HG03521 (cell line): ENCODE measurements around the gene KCNQ1.

ENCODE experiments used
- ATAC-seq: cut with Tn5 transposase; IDR thresholded peaks from one replicate; pipeline ENCODE4 v1.9.1; 2021; ENCODE audit warnings: mild to moderate bottlenecking, moderate library complexity; ENCODE audit not compliant: unreplicated experiment

The KCNQ1 gene

GRCh38 chr11:2542406-2542805 is 97.6 kb downstream of the KCNQ1 start:
- ATAC-seq: no peak

- ATAC-seq: no peak
Measured at GRCh38 chr11:2547806-2548205, 103.0 kb downstream of the KCNQ1 start.

- no peak for ATAC-seq
Measured at GRCh38 chr11:2548596-2548995, 103.8 kb downstream of the KCNQ1 start.

GRCh38 chr11:2549080-2549479 is 104.3 kb downstream of the KCNQ1 start:
- no peak for ATAC-seq

- no peak for ATAC-seq
Measured at GRCh38 chr11:2549491-2549875, 104.7 kb downstream of the KCNQ1 start.

- ATAC-seq: no peak
Measured at GRCh38 chr11:2549876-2550605, 105.2 kb downstream of the KCNQ1 start.

GRCh38 chr11:2550606-2550970 is 105.8 kb downstream of the KCNQ1 start:
- no peak for ATAC-seq

- no peak for ATAC-seq
Measured at GRCh38 chr11:2551131-2551530, 106.3 kb downstream of the KCNQ1 start.

GRCh38 chr11:2552210-2552609 is 107.4 kb downstream of the KCNQ1 start:
- ATAC-seq: no peak

GRCh38 chr11:2553198-2553597 is 108.4 kb downstream of the KCNQ1 start:
- ATAC-seq: no peak

- no peak for ATAC-seq
Measured at GRCh38 chr11:2553886-2554285, 109.1 kb downstream of the KCNQ1 start.

- ATAC-seq: no peak
Measured at GRCh38 chr11:2554338-2555207, 109.8 kb downstream of the KCNQ1 start.

GRCh38 chr11:2555336-2555735 is 110.5 kb downstream of the KCNQ1 start:
- ATAC-seq: no peak

- ATAC-seq: no peak
Measured at GRCh38 chr11:2555891-2556290, 111.1 kb downstream of the KCNQ1 start.

- no peak for ATAC-seq
Measured at GRCh38 chr11:2557381-2557780, 112.6 kb downstream of the KCNQ1 start.

- ATAC-seq: no peak
Measured at GRCh38 chr11:2558397-2558796, 113.6 kb downstream of the KCNQ1 start.

GRCh38 chr11:2558861-2559526 is 114.2 kb downstream of the KCNQ1 start:
- ATAC-seq: no peak

- ATAC-seq: no peak
Measured at GRCh38 chr11:2559527-2560311, 114.9 kb downstream of the KCNQ1 start.

GRCh38 chr11:2561696-2562581 is 117.1 kb downstream of the KCNQ1 start:
- ATAC-seq: no peak

GRCh38 chr11:2562890-2563212 is 118.0 kb downstream of the KCNQ1 start:
- ATAC-seq: no peak
